Measurements from ENCODE around the gene ARL5B. TPM values are rescaled to one million over a fixed set of nuclear protein-coding genes. Genes with fewer than 3 reads are reported as not detected.

Gene ARL5B
- polyA plus RNA-seq, 2 of the 4 experiments (the other 2 are of a cell fraction): 8.8 to 24.5 TPM

GRCh38 chr10:18718991-18719390 is 59.8 kb downstream of the ARL5B start:
- TF ChIP-seq GATA3 (IDR thresholded peaks at IDR 0.05; ENCODE audit: borderline replicate concordance): no peak
- no peak for TF ChIP-seq RAD21 (conservative IDR thresholded peaks at IDR 0.05 in 1 of 2, IDR thresholded peaks at IDR 0.05 in 1 of 2)
- no peak for TF ChIP-seq NFE2L2 (conservative IDR thresholded peaks at IDR 0.05; ENCODE audit: low read length)
- TF ChIP-seq RFX5 (IDR thresholded peaks at IDR 0.05): no peak
- no peak for TF ChIP-seq TP53 (CRISPR knock-in tag; IDR thresholded peaks at IDR 0.05)
- no peak for TF ChIP-seq HES2 (IDR thresholded peaks at IDR 0.05)
- TF ChIP-seq CHD4 (IDR thresholded peaks at IDR 0.05; ENCODE audit: borderline replicate concordance): no peak
- no peak for TF ChIP-seq ELK1 (IDR thresholded peaks at IDR 0.05; ENCODE audit: low read depth, low read length)
- no peak for TF ChIP-seq HEYL (CRISPR knock-in tag; IDR thresholded peaks at IDR 0.05)
- TF ChIP-seq ZNF302 (CRISPR knock-in tag; IDR thresholded peaks at IDR 0.05): no peak
- TF ChIP-seq ZC3H11A (IDR thresholded peaks at IDR 0.05): no peak
- TF ChIP-seq NR3C1 (IDR thresholded peaks at IDR 0.05): no peak
- TF ChIP-seq EP300 (IDR thresholded peaks at IDR 0.05): no peak
- TF ChIP-seq BCL3 (IDR thresholded peaks at IDR 0.05): no peak
- TF ChIP-seq JUNB (IDR thresholded peaks at IDR 0.05): no peak
- TF ChIP-seq RCOR1 (IDR thresholded peaks at IDR 0.05; ENCODE audit: low read depth, low read length): no peak
- TF ChIP-seq CBX8 (IDR thresholded peaks at IDR 0.05): no peak
- no peak for TF ChIP-seq CEBPB (IDR thresholded peaks at IDR 0.05)
- TF ChIP-seq MYC (IDR thresholded peaks at IDR 0.05; ENCODE audit: borderline replicate concordance, low read length): no peak
- TF ChIP-seq CHD2 (IDR thresholded peaks at IDR 0.05; ENCODE audit: low read length, partially characterized antibody): no peak
- H3K4me3 ChIP-seq: no peak overlapping the region
- ChIA-PET POLR2A (no interaction called here), CTCF (interaction anchor here (0.6 kb wide), 1 partner anchor 12 kb away, joined by 3 read pairs; no protein-coding TSS in a partner anchor)
- no peak overlapping the region for H3K4me2 ChIP-seq
- FAIRE-seq (no peak), ATAC-seq (no peak), DNase-seq (ENCODE audit: low read depth in 1 of 2, low spot score in 1 of 2) (no peak)
- H3K4me1 ChIP-seq: no peaks in the 10 kb centered on the region
- no peaks in the 10 kb centered on the region for H3K9me3 ChIP-seq
- no peak overlapping the region for H3K27ac ChIP-seq
- WGBS (ENCODE audit: missing lambda C conversion rate): 78% methylated on average over 1 of the region's 1 CpG

- no peak for DNase-seq (ENCODE audit: low read depth in 1 of 2, low spot score in 1 of 2)
Measured at GRCh38 chr10:18719811-18720210, 60.6 kb downstream of the ARL5B start.

More at GRCh38 chr10:18719811-18720210, 60.6 kb downstream of the ARL5B start:
- no peak for ATAC-seq
- WGBS (ENCODE audit: missing lambda C conversion rate): 45% methylated on average over 1 of the region's 1 CpG
- no peak for FAIRE-seq
- CTCF ChIA-PET: no interaction called here
- TF ChIP-seq REST (IDR thresholded peaks at IDR 0.05): no peak
- TF ChIP-seq HMGXB4 (CRISPR knock-in tag; IDR thresholded peaks at IDR 0.05; ENCODE audit: borderline replicate concordance): no peak
- no peak for TF ChIP-seq EHMT2 (IDR thresholded peaks at IDR 0.05; ENCODE audit: low read depth)
- no peak for TF ChIP-seq EHF (CRISPR knock-in tag; IDR thresholded peaks at IDR 0.05)
- no peak for TF ChIP-seq RFX5 (IDR thresholded peaks at IDR 0.05)
- TF ChIP-seq HOXB5 (CRISPR knock-in tag; IDR thresholded peaks at IDR 0.05): no peak
- no peak for TF ChIP-seq FOSB (CRISPR knock-in tag; IDR thresholded peaks at IDR 0.05)
- no peak for TF ChIP-seq MAX (IDR thresholded peaks at IDR 0.05)
- TF ChIP-seq CBX8 (IDR thresholded peaks at IDR 0.05): no peak
- TF ChIP-seq ZNF302 (CRISPR knock-in tag; IDR thresholded peaks at IDR 0.05): no peak
- TF ChIP-seq HOXA7 (CRISPR knock-in tag; IDR thresholded peaks at IDR 0.05): no peak
- TF ChIP-seq FOSL2 (IDR thresholded peaks at IDR 0.05): no peak
- TF ChIP-seq FOSL2 (CRISPR knock-in tag; IDR thresholded peaks at IDR 0.05): no peak
- no peak for TF ChIP-seq HOXB13 (CRISPR knock-in tag; IDR thresholded peaks at IDR 0.05; ENCODE audit: low read depth)
- no peak for TF ChIP-seq TP53 (CRISPR knock-in tag; IDR thresholded peaks at IDR 0.05)
- no peaks in the 10 kb centered on the region for H3K4me1 ChIP-seq
- H3K4me2 ChIP-seq: no peak overlapping the region
- H3K4me3 ChIP-seq: no peak overlapping the region
- no peaks in the 10 kb centered on the region for H3K9me3 ChIP-seq
- no peak overlapping the region for H3K27ac ChIP-seq
- POLR2A ChIA-PET: no interaction called here

All from A549 (cell line).